GM12872 (cell line): ENCODE results near the gene GPN2.

Experiments used
- TF ChIP-seq, protein P1 (sequence below): IDR thresholded peaks from 3 replicates; pipeline ENCODE4 v1.5.1; 2011; ENCODE audit warnings: low read depth, mild to moderate bottlenecking, low read length, moderate library complexity; ENCODE audit not compliant: insufficient read depth

GPN2 gene

DNA sequence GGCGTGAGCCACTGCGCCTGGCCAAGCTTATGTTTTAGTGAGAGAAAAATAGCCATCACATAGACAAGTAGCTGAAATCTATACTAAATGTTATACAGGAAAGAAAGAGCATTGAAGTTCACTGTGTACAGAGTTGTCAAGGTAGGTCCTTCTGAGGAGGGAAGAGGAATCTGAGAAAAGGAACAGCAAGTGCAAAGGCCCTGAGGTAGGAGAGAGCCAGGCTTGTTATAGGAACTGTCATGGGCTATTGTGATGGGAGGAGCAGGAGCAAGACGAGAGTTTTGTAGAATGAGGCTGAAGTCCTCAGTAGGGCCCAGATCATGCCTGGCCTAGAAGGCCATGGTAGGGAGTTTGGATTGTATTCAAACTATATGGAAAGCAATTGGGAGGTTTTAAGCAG is 59.0 kb downstream of the GPN2 start:
- TF ChIP-seq, protein P1, sequence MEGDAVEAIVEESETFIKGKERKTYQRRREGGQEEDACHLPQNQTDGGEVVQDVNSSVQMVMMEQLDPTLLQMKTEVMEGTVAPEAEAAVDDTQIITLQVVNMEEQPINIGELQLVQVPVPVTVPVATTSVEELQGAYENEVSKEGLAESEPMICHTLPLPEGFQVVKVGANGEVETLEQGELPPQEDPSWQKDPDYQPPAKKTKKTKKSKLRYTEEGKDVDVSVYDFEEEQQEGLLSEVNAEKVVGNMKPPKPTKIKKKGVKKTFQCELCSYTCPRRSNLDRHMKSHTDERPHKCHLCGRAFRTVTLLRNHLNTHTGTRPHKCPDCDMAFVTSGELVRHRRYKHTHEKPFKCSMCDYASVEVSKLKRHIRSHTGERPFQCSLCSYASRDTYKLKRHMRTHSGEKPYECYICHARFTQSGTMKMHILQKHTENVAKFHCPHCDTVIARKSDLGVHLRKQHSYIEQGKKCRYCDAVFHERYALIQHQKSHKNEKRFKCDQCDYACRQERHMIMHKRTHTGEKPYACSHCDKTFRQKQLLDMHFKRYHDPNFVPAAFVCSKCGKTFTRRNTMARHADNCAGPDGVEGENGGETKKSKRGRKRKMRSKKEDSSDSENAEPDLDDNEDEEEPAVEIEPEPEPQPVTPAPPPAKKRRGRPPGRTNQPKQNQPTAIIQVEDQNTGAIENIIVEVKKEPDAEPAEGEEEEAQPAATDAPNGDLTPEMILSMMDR, result no peak

DNA sequence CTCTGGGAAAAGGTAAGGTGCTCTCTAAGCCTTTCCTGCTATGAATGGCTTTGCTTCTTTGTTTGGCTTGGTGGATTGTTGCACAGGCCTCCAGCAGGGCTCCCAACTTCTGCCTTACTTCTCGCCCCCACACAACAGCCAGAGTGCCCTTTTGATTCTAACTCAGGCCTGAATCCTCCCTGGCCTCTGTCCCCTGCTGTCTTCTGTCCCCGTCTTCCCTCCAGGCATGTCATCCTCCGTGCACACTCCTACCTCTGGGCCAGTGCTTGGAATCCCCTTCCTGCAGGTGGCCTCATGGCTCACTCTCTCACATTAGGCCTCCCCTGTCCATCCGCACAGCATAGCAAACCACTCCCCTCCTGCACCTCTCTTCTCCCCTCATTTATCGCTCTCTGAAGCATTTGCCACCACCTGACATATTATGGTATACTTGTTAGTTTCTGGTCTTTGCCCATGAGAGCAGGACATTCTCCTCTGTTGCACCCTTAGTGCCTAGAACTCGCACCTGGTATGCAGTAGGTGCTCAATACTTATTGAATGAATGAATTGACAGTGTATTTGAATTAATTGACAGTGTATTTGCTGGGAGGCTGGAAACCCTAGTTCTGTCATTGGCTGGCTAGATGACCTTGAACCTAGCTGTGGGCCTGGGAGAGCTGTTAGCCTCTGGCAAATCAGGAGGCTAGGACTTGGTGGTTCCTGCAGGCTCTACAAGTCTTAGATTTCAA is 60.7 kb downstream of the GPN2 start:
- TF ChIP-seq, protein P1, result no peak

DNA sequence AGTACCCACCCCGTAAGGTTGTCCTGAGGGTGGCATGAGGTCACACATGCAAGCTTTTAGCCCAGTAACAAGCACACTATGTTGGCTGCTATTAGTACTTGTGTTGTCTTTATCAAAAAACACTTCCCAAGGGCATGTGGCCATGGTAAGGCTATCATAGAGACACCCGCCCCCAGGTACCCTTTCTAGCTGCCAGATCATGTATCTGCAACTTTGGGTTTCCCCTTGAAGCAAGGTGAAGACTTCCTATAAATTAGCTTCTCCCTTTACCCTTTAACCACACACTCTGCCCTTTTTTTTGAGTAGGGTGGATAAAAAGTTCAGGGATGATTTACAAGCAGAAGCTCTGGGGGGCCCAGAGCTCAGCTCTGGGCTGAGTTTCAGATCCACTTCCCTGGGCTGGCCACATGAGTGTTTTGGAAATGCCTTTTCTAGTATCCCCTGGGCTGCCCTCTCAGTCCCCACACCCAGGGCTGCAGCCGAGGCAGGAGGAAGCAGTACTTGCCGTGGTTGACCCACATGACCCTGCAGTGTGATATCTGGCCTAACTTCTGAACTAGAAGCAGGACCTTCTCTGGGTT is 61.6 kb downstream of the GPN2 start:
- TF ChIP-seq, protein P1, result no peak

DNA sequence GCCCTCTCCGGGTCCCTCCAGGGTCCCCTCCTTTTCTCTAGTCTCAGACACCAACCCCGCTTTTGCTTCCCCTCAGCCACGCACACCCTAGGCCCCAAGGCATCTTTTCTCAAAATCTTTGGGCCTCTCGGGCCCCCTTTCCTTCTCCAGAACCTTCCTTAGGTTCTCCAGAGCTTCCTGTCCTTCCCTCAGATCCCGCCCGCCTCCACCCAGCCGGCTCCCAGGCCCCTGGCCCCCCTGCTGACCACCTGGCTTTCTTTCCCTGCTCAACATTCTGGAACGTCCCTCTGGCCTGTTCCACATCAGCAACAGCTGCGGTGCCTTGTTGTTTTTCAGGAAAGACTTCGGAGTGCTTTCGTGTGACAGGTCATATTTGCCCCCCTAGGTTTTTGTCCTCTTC is 62.4 kb downstream of the GPN2 start:
- TF ChIP-seq, protein P1, result no peak

DNA sequence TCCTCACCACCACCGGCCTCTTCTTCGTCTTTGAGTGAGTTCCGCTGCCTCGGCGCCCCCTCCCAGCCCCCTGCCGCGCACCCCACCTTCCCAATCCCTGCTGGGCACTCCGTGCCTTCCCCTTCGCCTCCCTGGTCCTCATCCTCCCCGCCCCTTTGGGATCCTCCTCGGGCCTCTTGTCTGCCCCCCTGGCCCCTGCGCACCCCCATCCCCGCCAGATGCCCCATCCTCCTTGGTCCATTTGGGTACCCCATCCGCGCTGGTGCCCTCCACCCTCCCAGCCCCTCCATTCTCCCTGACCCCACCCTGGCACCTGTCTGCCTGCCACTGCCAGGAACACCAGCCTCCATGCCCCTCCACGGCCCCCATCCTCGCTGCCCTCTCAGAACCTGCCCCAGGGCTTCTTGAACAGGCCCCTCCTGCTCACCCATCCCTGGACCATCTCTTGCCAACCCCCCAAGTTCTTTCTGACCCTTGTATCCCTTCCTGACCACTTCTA is 62.9 kb downstream of the GPN2 start:
- TF ChIP-seq, protein P1, result no peak

DNA sequence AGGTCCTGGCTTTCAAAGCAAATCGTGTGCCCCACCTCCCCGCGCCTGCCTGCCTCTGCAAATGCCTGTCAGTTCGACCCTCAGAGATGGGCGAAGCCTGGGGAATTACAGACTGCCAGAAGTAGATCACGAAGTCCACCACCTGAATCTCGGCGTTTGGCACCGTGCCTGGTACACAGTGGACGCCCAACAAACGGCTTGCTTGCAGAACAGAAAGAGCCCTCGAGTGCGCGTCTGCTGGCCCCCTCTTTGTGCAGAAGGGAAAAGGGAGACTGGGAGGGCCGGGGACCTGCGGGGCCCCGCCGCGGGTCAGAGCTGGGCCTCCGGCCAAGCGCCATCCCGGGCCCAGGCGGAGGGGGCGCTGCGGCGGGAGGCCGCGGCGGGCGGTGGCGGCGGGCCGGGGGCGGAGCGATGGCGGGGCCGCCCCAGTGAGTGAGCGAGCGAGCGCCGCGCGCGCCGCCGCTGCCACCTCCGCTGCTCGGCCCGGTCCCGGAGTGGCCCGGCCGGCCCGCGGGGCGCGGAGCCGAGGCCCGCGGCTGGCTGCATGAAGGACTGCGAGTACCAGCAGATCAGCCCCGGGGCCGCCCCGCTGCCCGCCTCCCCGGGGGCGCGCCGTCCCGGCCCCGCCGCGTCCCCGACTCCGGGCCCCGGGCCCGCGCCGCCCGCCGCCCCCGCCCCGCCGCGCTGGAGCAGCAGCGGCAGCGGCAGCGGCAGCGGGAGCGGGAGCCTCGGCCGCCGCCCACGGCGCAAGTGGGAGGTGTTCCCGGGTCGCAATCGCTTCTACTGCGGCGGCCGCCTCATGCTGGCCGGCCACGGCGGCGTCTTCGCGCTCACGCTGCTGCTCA is 63.6 kb downstream of the GPN2 start, which contains the start of gene ZDHHC18:
ZDHHC18 (plus strand) TSS at position 428 of the 845 bp plus-strand sequence; CDS start at position 545, 117 bp downstream.
- TF ChIP-seq, protein P1, result peak; percentile 47; the same call in 1 of the 3 replicates
